GM12878 (cell line): ENCODE data around the gene CYB5R2. TPM values are rescaled to one million over a fixed set of nuclear protein-coding genes. Genes with fewer than 3 reads are reported as not detected.
A peak's percentile ranks its signal among the peaks of the same experiment; 100 is the strongest.

Experiments
- ATAC-seq: fragments of 200-7000 bp; cut with Tn5 transposase; 3 replicates; pipeline ENCODE4 v1.9.1; 2020; ENCODE audit warnings: mild to moderate bottlenecking, moderate library complexity
- Bru-seq: library from RNA; stranded (reverse); fragments of 400-500 nt; gene quantifications from one replicate; lab custom pipeline; 2021; lab: Mats Ljungman, UMichigan
- BruChase-seq, 2 experiments: library from RNA; stranded (reverse); fragments of 400-500 nt; gene quantifications; one replicate each; lab custom pipeline; 2021; lab: Mats Ljungman, UMichigan
- BruUV-seq: library from RNA; stranded (reverse); fragments of 400-500 nt; replicated peaks from 2 replicates; lab custom pipeline; 2021; lab: Mats Ljungman, UMichigan
- CTCF ChIA-PET: fragments of 300-600 bp; sonication (Branson Sonifier 250); formaldehyde crosslinking; extraction: SDS; loops from one replicate; lab custom pipeline; 2021; ENCODE audit warnings: inconsistent platforms; lab: Yijun Ruan, JAX
- POLR2A ChIA-PET: fragments of 350-600 bp; formaldehyde crosslinking; extraction: SDS; loops from one replicate; lab custom pipeline; 2021; ENCODE audit warnings: inconsistent platforms; lab: Charles Lee
- RAD21 ChIA-PET: fragments of 300-600 bp; sonication (Branson Sonifier 250); formaldehyde crosslinking; loops from one replicate; lab custom pipeline; 2023; ENCODE audit warnings: antibody characterized with exemption; ENCODE audit not compliant: unreplicated experiment; lab: Charles Lee
- SMC1A ChIA-PET: fragments of 300-600 bp; sonication (Branson Sonifier 250); formaldehyde crosslinking; loops from one replicate; lab custom pipeline; 2023; ENCODE audit not compliant: unreplicated experiment, uncharacterized antibody; lab: Charles Lee
- DNase-seq: peaks from one replicate; pipeline ENCODE4 v3.0.0-alpha.2; 2011; ENCODE audit warnings: low read depth, low spot score
- FAIRE-seq: peaks from 3 replicates; lab custom pipeline; 2011; peaks lifted over from hg19 to GRCh38; lab: Jason Lieb, UNC
- H2AFZ ChIP-seq: 2 replicates; pipeline ENCODE4 v1.6.0; 2011; ENCODE audit warnings: low read depth, low read length, control low read depth; ENCODE audit not compliant: control insufficient read depth
- H3K27ac ChIP-seq: 2 replicates; pipeline ENCODE4 v1.5.1; 2011; ENCODE audit warnings: control low read depth; ENCODE audit not compliant: control insufficient read depth, insufficient read depth
- H3K27me3 ChIP-seq, 2 experiments: replicated peaks in 1 of 2; 2 replicates each; pipeline versions ENCODE4 v1.6.0 to v1.6.1; 2011; ENCODE audit warnings: low read length in 1 of 2; ENCODE audit not compliant: control insufficient read depth in 2 of 2, insufficient read depth in 2 of 2
- H3K36me3 ChIP-seq, 2 experiments: 2 replicates each; pipeline ENCODE4 v1.5.1; 2011; ENCODE audit warnings: low read length in 1 of 2; ENCODE audit not compliant: control insufficient read depth in 2 of 2, insufficient read depth in 2 of 2
- H3K4me1 ChIP-seq: 2 replicates; pipeline ENCODE4 v1.6.1; 2011; ENCODE audit warnings: mild to moderate bottlenecking, low read length, moderate library complexity, mixed read lengths; ENCODE audit not compliant: control insufficient read depth, insufficient read depth
- H3K4me2 ChIP-seq: 2 replicates; pipeline ENCODE4 v1.6.0; 2011; ENCODE audit warnings: control low read depth; ENCODE audit not compliant: control insufficient read depth, insufficient read depth
- H3K4me3 ChIP-seq: fragments of 200-600 bp; sonication (generic); 2 replicates; pipeline ENCODE4 v1.5.1; 2016
- H3K79me2 ChIP-seq: 2 replicates; pipeline ENCODE4 v1.6.0; 2011; ENCODE audit warnings: low read length; ENCODE audit not compliant: control insufficient read depth, insufficient read depth
- H3K9ac ChIP-seq: 2 replicates; pipeline ENCODE4 v1.8.0; 2011; ENCODE audit warnings: low read length, control low read depth, mixed read lengths; ENCODE audit not compliant: control insufficient read depth, insufficient read depth
- H3K9me3 ChIP-seq: replicated peaks from 3 replicates; pipeline ENCODE4 v1.5.1; 2011; ENCODE audit warnings: mild to moderate bottlenecking, low read length; ENCODE audit not compliant: control insufficient read depth, insufficient read depth
- H4K20me1 ChIP-seq: 2 replicates; pipeline ENCODE4 v1.6.0; 2011; ENCODE audit not compliant: control insufficient read depth, insufficient read depth
- CREB1 ChIP-seq: IDR thresholded peaks from 2 replicates; pipeline ENCODE4 v1.6.1; 2012; ENCODE audit warnings: low read depth, mild to moderate bottlenecking, inconsistent platforms
- CREM ChIP-seq: IDR thresholded peaks from 2 replicates; pipeline ENCODE4 v1.6.1; 2014; ENCODE audit warnings: antibody characterized with exemption, low read depth
- EGR1 ChIP-seq, 2 experiments: IDR thresholded peaks; 1 replicate in 1 of 2; 2 replicates in 1 of 2; pipeline ENCODE4 v1.6.1; 2011 to 2012; ENCODE audit warnings: low read depth in 2 of 2, low read length in 2 of 2, borderline replicate concordance in 1 of 2, mild to moderate bottlenecking in 1 of 2, moderate library complexity in 1 of 2
- IKZF2 ChIP-seq, 2 experiments: fragments of 450-650 bp; IDR thresholded peaks; 2 replicates each; pipeline ENCODE4 v1.6.1; 2017; ENCODE audit warnings: mild to moderate bottlenecking in 2 of 2, moderate library complexity in 2 of 2
- KAT2A ChIP-seq: conservative IDR thresholded peaks from 2 replicates; pipeline ENCODE4 v1.6.1; 2011; ENCODE audit warnings: low read depth, low read length; ENCODE audit not compliant: control insufficient read depth
- MXI1 ChIP-seq: fragments of 150-350 bp; IDR thresholded peaks from 2 replicates; pipeline ENCODE4 v1.6.1; 2011; ENCODE audit warnings: low read depth, mild to moderate bottlenecking, inconsistent platforms, low read length, improper control_type of control experiment
- NFIC ChIP-seq: IDR thresholded peaks from 2 replicates; pipeline ENCODE4 v1.6.1; 2012; ENCODE audit warnings: low read depth, mild to moderate bottlenecking, inconsistent platforms, low read length, moderate library complexity
- NR2F1 ChIP-seq: fragments of 450-650 bp; conservative IDR thresholded peaks from 2 replicates; pipeline ENCODE4 v1.6.1; 2017; ENCODE audit warnings: mild to moderate bottlenecking
- NRF1 ChIP-seq: conservative IDR thresholded peaks from 2 replicates; pipeline ENCODE4 v1.6.1; 2011; ENCODE audit warnings: mild to moderate bottlenecking, low read depth, low read length, improper control_type of control experiment
- POLR2AphosphoS5 ChIP-seq: IDR thresholded peaks from 2 replicates; pipeline ENCODE4 v1.6.1; 2011; ENCODE audit warnings: mild to moderate bottlenecking, low read length, inconsistent platforms
- TAF1 ChIP-seq: IDR thresholded peaks from 2 replicates; pipeline ENCODE4 v1.6.1; 2011; ENCODE audit warnings: mild to moderate bottlenecking, low read depth, low read length, borderline replicate concordance
- WGBS: methylation state at CpG from one replicate; pipeline ENCODE4 v1.1.6; 2016; ENCODE audit warnings: low lambda C conversion rate; ENCODE audit not compliant: insufficient replicate concordance, insufficient coverage; ENCODE audit errors: missing lambda C conversion rate; 5-methylcytosine and 5-hydroxymethylcytosine counted together
- in situ Hi-C: fragments of 300-500 bp; cut with MboI; formaldehyde crosslinking; loops from 9 replicates; pipeline ENCODE4 v1.14.3; 2018; ENCODE audit warnings: mixed read lengths
- intact Hi-C: fragments of 100-400 bp; cut with micrococcal nuclease; formaldehyde crosslinking; loops from one replicate; pipeline ENCODE4 v1.14.2; 2022; ENCODE audit not compliant: unreplicated experiment
- long read RNA-seq, 2 experiments: library from polyadenylated mRNA; unstranded; transcript quantifications; one replicate each; pipeline ENCODE4 v2.0.0, GENCODE V29; 2019 to 2020
- polyA minus RNA-seq, 3 experiments: library from RNA; depleted of rRNA, polyadenylated mRNA; stranded (reverse); fragments of >200 nt; gene quantifications; 2 replicates each; pipeline ENCODE4 v1.2.3, GENCODE V29; 2011
- polyA plus RNA-seq, 11 experiments: library from polyadenylated mRNA; depleted of rRNA in 4 of 11; unstranded in 6 of 11; stranded (reverse) in 5 of 11; fragments of >200 nt; fragmentation: Nextera tagmentation in 4 of 11; fragmentation: Illumina TruSeq in 1 of 11; extraction: Ambion mirVana in 4 of 11; extraction: Trizol in 1 of 11; gene quantifications; 1 replicate in 1 of 11; 2 replicates in 10 of 11; pipeline versions ENCODE4 v1.2.1 to v1.2.3, GENCODE V29; 2011 to 2016; ENCODE audit warnings: inconsistent platforms in 2 of 11, missing spikeins in 2 of 11, low read depth in 1 of 11
- total RNA-seq, 4 experiments: library from RNA; depleted of rRNA in 3 of 4; stranded (reverse); fragments of >200 nt in 3 of 4; fragmentation: Illumina TruSeq in 1 of 4; extraction: Trizol in 1 of 4; gene quantifications; 2 replicates each; pipeline versions ENCODE4 v1.2.1 to v1.2.3, GENCODE V29; 2013 to 2021

The CYB5R2 gene
- 37.8 and 40.2 TPM in 2 replicates for total RNA-seq (2013; cell fraction: nucleolus; rRNA removed)
- 64.5 and 66.5 TPM in 2 replicates for total RNA-seq (2014; rRNA removed)
- 74.4 and 77.8 TPM in 2 replicates for total RNA-seq (2014; rRNA removed; fragmentation: Illumina TruSeq; extraction: Trizol)
- total RNA-seq (2021): 46.6 and 56.8 TPM in 2 replicates
- 33.5 TPM for polyA plus RNA-seq (2011; ENCODE audit: low read depth)
- 15.1 and 21.0 TPM in 2 replicates for polyA plus RNA-seq (2011; rRNA removed)
- 17.3 and 20.0 TPM in 2 replicates for polyA plus RNA-seq (2011; cell fraction: cytosol; rRNA removed)
- polyA plus RNA-seq (2011; cell fraction: nucleus; rRNA removed): 18.9 and 33.9 TPM in 2 replicates
- 35.1 and 37.5 TPM in 2 replicates for polyA plus RNA-seq (2012)
- 97.8 and 106 TPM in 2 replicates for polyA plus RNA-seq (2014; fragmentation: Illumina TruSeq; extraction: Trizol)
- 100 to 1,000 TPM in 1 of 2 experiments, 10 to 100 TPM in 1; 83.1 to 111 TPM for polyA plus RNA-seq (2014; fragmentation: Nextera tagmentation; extraction: Ambion mirVana)
- polyA plus RNA-seq (2014; rRNA removed): 74.8 and 77.2 TPM in 2 replicates
- polyA plus RNA-seq (2016; fragmentation: Nextera tagmentation; extraction: Ambion mirVana): 10 to 100 TPM; 49.3 to 51.0 TPM
- polyA minus RNA-seq (2011; rRNA and poly(A)+ RNA removed): 14.6 and 20.0 TPM in 2 replicates
- 2.9 and 3.4 TPM in 2 replicates for polyA minus RNA-seq (2011; cell fraction: cytosol; rRNA and poly(A)+ RNA removed)
- 5.6 and 7.8 TPM in 2 replicates for polyA minus RNA-seq (2011; cell fraction: nucleus; rRNA and poly(A)+ RNA removed)
- percentile 69 among the genes with signal in this experiment for Bru-seq, nascent RNA
- BruChase-seq, experiment 1, labeled RNA remaining after a 6-hour chase: percentile 56 among the genes with signal in this experiment
- BruChase-seq, experiment 2, labeled RNA remaining after a 2-hour chase: percentile 55 among the genes with signal in this experiment
- long read RNA-seq, experiment 1, transcript CYB5R2-201 (9 exons, 1,254 nt): major isoform, 9 of 14 reads
- long read RNA-seq, experiment 1, partial matches to known transcripts: 0 of 14 reads
- long read RNA-seq, experiment 1, other reads (novel, unspliced or antisense): 5 of 14 reads
- long read RNA-seq, experiment 2, transcript CYB5R2-201 (9 exons, 1,254 nt): major isoform, 40 of 56 reads
- long read RNA-seq, experiment 2, partial matches to known transcripts: 5 of 56 reads
- long read RNA-seq, experiment 2, other reads (novel, unspliced or antisense): 8 of 56 reads

GRCh38 chr11:7672960-7673723 is at the start of gene CYB5R2:
TSS of gene CYB5R2 (minus strand) at chr11:7673500. CDS start at chr11:7672825, 675 bp downstream.
- intact Hi-C loops: loop anchor here (2.0 kb wide), 1 partner anchor 160 kb away; the partner anchor contains the start of gene PPFIBP2
- WGBS: 6% methylated on average over 36 of the region's 40 CpGs
- BruUV-seq: TSS peak; percentile 85

More at GRCh38 chr11:7672960-7673723, at the start of gene CYB5R2:
- DNase-seq (no peak), ATAC-seq (peak; percentile 61), FAIRE-seq (no peak)
- peak within 1 kb of the TSS; percentile 70 for H3K27ac ChIP-seq
- H4K20me1 ChIP-seq: no peaks in the 10 kb centered on the region
- peak within 1 kb of the TSS; percentile 72 for H2AFZ ChIP-seq
- H3K9me3 ChIP-seq: peaks cover 10% of the 10 kb centered on the region
- peak within 1 kb of the TSS; percentile 70 for H3K9ac ChIP-seq
- ChIA-PET RAD21 (interaction anchor here (1.1 to 1.5 kb wide), 2 partner anchors 14 to 152 kb away, joined by 3 to 4 read pairs; no protein-coding TSS in a partner anchor), POLR2A (no interaction called here), CTCF (interaction anchor here (1.4 to 3.0 kb wide), 4 partner anchors 15 to 160 kb away, joined by 3 to 11 read pairs (median 6); partner anchors contain the start of gene PPFIBP2), SMC1A (interaction anchor here (0.8 to 1.8 kb wide), 4 partner anchors 70 to 231 kb away, joined by 3 to 4 read pairs (median 3); no protein-coding TSS in a partner anchor)
- peaks cover 34% of the 10 kb centered on the region for H3K4me1 ChIP-seq
- H3K4me3 ChIP-seq: peak within 1 kb of the TSS; percentile 70
- TF ChIP-seq EGR1 (IDR thresholded peaks at IDR 0.05; ENCODE audit: borderline replicate concordance in 1 of 2, low read depth in 2 of 2, low read length in 2 of 2): 0 out of 3 replicates have a peak, but pooled peaks of 1 of the 2 experiments have one; percentile 57
- 0 out of 2 replicates have a peak, but pooled peaks have one; percentile 1 for TF ChIP-seq CREB1
- 0 out of 2 replicates have a peak, but pooled peaks have one; percentile 11 for TF ChIP-seq CREM
- 0 out of 4 replicates have a peak, but pooled peaks of 1 of the 2 experiments have one; percentile 19 for TF ChIP-seq IKZF2 (IDR thresholded peaks at IDR 0.05)
- no peak for TF ChIP-seq NFIC
- 0 out of 2 replicates have a peak, but pooled peaks have one; percentile 10 for TF ChIP-seq TAF1
- 0 out of 2 replicates have a peak, but pooled peaks have one; percentile 12 for TF ChIP-seq NR2F1
- TF ChIP-seq KAT2A: no peak
- no peak for TF ChIP-seq MXI1
- TF ChIP-seq NRF1: no peak
- TF ChIP-seq POLR2AphosphoS5: peak; percentile 61; the same call in 1 of the 2 replicates
- H3K27me3 ChIP-seq: no peaks in the 10 kb centered on the region
- peaks cover 2% of the 10 kb centered on the region for H3K79me2 ChIP-seq
- in situ Hi-C loops: no loop called here
- no peaks in the 10 kb centered on the region for H3K36me3 ChIP-seq
- H3K4me2 ChIP-seq: peak within 1 kb of the TSS; percentile 96
